ENCODE measurements around the gene MPC1L. TPM values are rescaled to one million over a fixed set of nuclear protein-coding genes. Genes with fewer than 3 reads are reported as not detected.

The MPC1L gene
- total RNA-seq, 2 donors from 2014 or later, result not detected

DNA sequence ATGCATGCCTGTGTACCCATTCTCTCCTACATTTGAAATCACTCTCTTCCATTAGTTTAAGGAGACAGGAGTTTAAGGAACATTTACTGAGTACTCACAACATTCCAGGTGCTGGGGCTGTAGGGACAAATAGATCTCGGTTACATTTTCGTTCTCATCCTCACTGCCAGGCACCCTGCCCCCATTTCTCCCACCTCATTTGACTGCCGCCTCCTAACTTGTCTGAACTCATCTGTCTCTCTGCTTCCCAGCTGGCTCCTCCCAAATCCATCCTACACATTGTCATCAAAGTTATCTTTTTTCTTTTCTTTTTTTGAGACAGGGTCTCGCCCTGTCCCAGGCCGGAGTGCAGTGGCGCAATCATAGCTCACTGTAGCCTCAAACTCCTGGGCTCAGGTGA, 19.8 kb upstream of the MPC1L start:
- no peak overlapping the region for H3K27ac ChIP-seq
- no peak for DNase-seq (ENCODE audit: low spot score)
- H3K36me3 ChIP-seq, result peaks cover 6% of the 10 kb centered on the region
- no peaks in the 10 kb centered on the region for H3K9me3 ChIP-seq
- TF ChIP-seq, protein P1, sequence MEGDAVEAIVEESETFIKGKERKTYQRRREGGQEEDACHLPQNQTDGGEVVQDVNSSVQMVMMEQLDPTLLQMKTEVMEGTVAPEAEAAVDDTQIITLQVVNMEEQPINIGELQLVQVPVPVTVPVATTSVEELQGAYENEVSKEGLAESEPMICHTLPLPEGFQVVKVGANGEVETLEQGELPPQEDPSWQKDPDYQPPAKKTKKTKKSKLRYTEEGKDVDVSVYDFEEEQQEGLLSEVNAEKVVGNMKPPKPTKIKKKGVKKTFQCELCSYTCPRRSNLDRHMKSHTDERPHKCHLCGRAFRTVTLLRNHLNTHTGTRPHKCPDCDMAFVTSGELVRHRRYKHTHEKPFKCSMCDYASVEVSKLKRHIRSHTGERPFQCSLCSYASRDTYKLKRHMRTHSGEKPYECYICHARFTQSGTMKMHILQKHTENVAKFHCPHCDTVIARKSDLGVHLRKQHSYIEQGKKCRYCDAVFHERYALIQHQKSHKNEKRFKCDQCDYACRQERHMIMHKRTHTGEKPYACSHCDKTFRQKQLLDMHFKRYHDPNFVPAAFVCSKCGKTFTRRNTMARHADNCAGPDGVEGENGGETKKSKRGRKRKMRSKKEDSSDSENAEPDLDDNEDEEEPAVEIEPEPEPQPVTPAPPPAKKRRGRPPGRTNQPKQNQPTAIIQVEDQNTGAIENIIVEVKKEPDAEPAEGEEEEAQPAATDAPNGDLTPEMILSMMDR (IDR thresholded peaks at IDR 0.05), result no peak
- H3K4me3 ChIP-seq, result no peak overlapping the region
- H3K27me3 ChIP-seq, result no peaks in the 10 kb centered on the region
- no peaks in the 10 kb centered on the region for H3K4me1 ChIP-seq

DNA sequence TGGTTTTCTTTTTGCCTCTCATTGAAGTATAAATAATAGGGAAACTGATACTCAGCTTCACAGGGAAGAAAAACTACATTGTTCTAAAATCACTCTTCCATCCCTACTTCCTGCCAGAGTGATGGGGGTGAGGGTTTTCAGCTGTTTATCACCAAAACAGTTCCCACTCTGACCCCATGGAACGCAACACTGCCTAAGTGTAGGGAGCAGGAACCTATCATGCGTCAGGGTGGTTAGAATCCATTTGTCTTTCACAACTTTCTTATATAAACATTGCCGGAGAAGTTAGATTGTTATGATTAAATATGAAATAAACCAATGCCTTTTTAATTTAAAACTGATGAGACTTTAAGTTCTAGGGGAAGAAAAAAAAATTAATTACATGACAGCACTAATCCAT, 15.8 kb upstream of the MPC1L start:
- Histone ChIP-seq H3K36me3 (no peaks in the 10 kb centered on the region), H3K27me3 (no peaks in the 10 kb centered on the region), H3K27ac (no peak overlapping the region), H3K9me3 (no peaks in the 10 kb centered on the region), H3K4me3 (no peak overlapping the region), H3K4me1 (no peaks in the 10 kb centered on the region)
- DNase-seq (ENCODE audit: low spot score), result no peak
- TF ChIP-seq, protein P1 (IDR thresholded peaks at IDR 0.05), result no peak

DNA sequence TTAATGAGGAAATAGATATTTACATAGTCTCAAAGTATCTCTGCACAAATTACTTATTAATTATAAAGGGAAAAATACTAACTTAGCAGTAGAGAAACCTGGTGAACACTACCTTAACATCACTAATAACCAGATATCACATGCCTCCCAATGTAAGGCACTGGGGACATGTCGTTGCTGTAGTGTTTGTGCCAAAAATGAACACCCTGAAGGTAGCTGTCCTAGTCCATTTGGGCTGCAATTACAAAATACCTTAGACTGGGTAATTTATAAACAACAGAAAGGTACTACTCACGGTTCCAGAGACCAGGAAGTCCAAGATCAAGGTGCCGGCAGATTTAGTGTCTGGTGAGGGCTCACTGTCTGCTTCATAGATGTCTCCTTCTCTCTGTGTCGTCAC, 10.7 kb upstream of the MPC1L start:
- no peak for DNase-seq (ENCODE audit: low spot score)
- Histone ChIP-seq H3K27ac (no peak overlapping the region), H3K4me3 (no peak overlapping the region), H3K9me3 (no peaks in the 10 kb centered on the region), H3K36me3 (no peaks in the 10 kb centered on the region), H3K27me3 (no peaks in the 10 kb centered on the region), H3K4me1 (no peaks in the 10 kb centered on the region)
- TF ChIP-seq, protein P1 (IDR thresholded peaks at IDR 0.05), result no peak

DNA sequence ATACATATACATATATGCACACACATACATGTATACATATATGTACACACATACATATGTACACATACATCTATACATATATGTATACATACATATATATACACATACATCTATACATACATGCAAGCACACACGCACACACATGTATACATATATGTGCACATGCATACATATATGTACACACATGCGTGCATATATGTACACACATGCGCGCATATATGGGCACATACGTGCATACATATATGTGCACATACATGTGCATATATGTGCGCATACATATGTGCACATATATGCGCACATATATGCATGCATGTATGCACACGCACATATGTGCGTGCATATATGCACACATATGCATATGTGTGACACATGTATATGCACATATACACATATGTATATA, 7.3 kb upstream of the MPC1L start:
- TF ChIP-seq, protein P1 (IDR thresholded peaks at IDR 0.05), result no peak
- Histone ChIP-seq H3K4me3 (no peak overlapping the region), H3K4me1 (no peaks in the 10 kb centered on the region), H3K27me3 (no peaks in the 10 kb centered on the region), H3K27ac (no peak overlapping the region), H3K36me3 (no peaks in the 10 kb centered on the region), H3K9me3 (no peaks in the 10 kb centered on the region)
- DNase-seq (ENCODE audit: low spot score), result no peak

DNA sequence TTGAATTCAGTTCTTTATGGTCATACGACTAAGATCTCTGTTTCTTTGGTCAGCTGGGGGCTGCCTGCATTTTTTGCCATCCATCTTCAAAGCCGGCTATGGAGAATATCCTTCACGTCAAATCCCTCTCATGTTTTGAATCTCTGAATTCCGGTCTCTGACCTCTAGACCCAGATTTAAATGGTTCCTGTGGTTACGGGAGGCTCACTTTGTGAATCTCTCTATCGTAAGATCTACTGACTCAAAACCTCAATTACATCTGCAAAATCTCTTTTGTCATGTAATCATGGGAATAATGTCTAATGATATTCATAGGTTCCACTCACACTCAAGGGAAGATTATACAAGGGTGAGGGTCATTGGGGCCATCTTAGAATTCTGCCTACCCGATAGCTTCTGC, 5.7 kb upstream of the MPC1L start:
- no peak for DNase-seq (ENCODE audit: low spot score)
- Histone ChIP-seq H3K36me3 (no peaks in the 10 kb centered on the region), H3K27me3 (no peaks in the 10 kb centered on the region), H3K4me1 (no peaks in the 10 kb centered on the region), H3K4me3 (no peak overlapping the region), H3K9me3 (no peaks in the 10 kb centered on the region), H3K27ac (no peak overlapping the region)
- TF ChIP-seq, protein P1 (IDR thresholded peaks at IDR 0.05), result no peak

DNA sequence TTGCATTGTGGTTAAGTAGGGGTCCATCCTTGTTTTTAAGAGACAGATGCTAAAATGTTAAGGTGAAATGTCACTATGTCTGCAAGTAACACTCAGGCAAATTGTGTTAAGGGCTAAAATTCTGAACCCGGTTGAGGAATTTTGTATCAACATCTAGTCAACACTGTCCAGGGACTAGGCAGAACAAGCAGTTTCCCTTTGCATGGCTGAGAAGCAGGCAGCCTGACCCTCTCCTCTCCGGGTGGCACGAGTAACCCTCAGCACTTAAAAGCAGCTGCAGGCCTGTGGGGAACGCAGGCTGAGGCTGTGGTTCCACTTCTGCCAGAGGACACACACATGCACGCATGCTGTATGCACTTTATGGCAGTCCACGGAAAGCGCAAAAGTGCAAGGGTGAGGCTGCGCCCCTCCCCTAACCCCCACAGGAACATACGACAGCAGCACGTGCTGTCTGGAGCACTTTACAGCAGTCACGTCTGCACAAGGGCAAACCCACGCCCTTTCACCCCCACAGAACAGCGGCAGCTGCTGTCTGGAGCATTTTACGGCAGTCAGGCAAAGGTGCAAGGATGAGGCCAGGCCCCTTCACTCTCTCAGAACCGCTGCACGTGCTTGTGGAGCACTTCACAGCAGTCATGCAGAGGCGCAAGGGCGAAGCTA, 619 bp upstream of the MPC1L start:
- Histone ChIP-seq H3K4me1 (no peaks in the 10 kb centered on the region), H3K36me3 (no peaks in the 10 kb centered on the region), H3K27me3 (peaks cover 0 to 5% of the 10 kb centered on the region in 2 donors), H3K4me3 (no peak overlapping the region), H3K9me3 (no peaks in the 10 kb centered on the region), H3K27ac (no peak overlapping the region)
- TF ChIP-seq, protein P1 (IDR thresholded peaks at IDR 0.05), result no peak
- DNase-seq (ENCODE audit: low spot score), result no peak

Measured in right atrium auricular region (tissue), 2 donors.